ENCODE data around the gene FERMT3. TPM values are rescaled to one million over a fixed set of nuclear protein-coding genes. Genes with fewer than 3 reads are reported as not detected.

FERMT3 gene
- total and polyA plus RNA-seq, 2 donors (not counting 3 experiments of a cell fraction or from before 2014, with no cell fraction given), result 64.4 to 100 TPM

DNA sequence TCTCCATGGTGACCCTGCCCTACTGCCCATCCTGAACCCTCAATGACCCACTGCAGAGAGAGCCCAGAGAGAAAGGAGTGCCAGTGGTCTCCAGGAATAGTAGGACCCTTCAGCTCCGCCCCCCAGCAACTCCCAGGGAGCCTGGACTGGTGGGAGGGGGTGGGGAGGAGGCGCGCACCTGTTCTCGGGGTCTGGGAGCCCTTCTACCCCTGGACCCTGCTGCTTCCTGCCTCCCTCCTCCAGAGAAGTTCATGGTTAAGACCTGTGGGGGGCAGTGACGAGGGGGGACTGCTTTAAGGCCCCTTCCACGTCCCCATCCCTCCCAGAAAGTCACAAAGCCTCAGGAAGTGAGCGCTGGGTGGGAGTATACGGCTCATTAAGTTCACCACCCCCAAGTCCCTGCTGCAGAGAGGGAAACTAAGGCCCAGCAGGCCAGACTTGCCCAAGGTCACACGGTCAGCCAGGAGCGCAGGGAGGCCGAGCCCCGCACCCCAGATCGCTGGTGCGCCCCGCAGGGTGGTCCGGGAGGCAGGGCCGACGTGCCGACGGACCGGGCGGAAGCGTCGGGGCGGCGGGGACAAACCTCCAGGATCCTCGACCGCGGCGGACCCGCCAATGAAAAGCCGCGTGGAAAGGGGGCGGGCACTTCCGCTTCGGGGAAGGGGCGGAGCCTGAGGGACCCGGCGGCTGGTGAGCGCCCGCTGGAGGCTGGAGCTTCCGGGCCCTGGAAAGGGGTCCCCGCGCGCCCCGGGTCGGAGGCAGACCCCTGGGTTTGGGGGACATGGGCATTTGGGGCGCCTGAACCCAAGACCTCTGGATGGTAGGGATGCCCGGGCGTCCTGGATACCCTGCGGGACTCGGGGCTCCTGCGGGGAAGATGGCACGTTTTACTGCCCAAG is 19.3 kb downstream of the FERMT3 start, which contains the start of the genes NUDT22 and TRPT1:
NUDT22 (plus strand) TSS at position 667 of the 899 bp plus-strand sequence. CDS start 379 bp downstream, outside the sequence.
TRPT1 (minus strand) TSS at position 579 of the 899 bp plus-strand sequence; CDS start at position 253, 326 bp downstream.
- Histone ChIP-seq H2AFZ (ENCODE audit: low read depth, low read length) (peak within 1 kb of the TSS; percentile 52), H3K27me3 (ENCODE audit: control insufficient read depth in 2 of 2, insufficient read depth in 2 of 2, low read length in 2 of 2) (no peaks in the 10 kb centered on the region), H3K4me1 (ENCODE audit: control insufficient read depth, extremely low read depth, insufficient read depth, low read length) (peaks cover 13% of the 10 kb centered on the region), H3K27ac (ENCODE audit: insufficient read depth, low read depth, low read length) (peak within 1 kb of the TSS; percentile 55), H3K9me1 (replicated peaks; ENCODE audit: control insufficient read depth, extremely low read depth, insufficient read depth, low read length) (no peaks in the 10 kb centered on the region), H3K9ac (replicated peaks; ENCODE audit: extremely low read depth, insufficient read depth, low read length) (peak within 1 kb of the TSS; percentile 56), H3K4me2 (ENCODE audit: insufficient read depth, low read length) (peak within 1 kb of the TSS; percentile 73), H4K20me1 (replicated peaks; ENCODE audit: control insufficient read depth, extremely low read depth, insufficient read depth, low read length) (no peaks in the 10 kb centered on the region), H3K36me3 (ENCODE audit: control insufficient read depth in 2 of 2, extremely low read depth in 1 of 2, insufficient read depth in 2 of 2, low read length in 2 of 2) (peaks cover 0 to 4% of the 10 kb centered on the region in 2 experiments), H3K9me3 (replicated peaks; ENCODE audit: control insufficient read depth, insufficient read depth, low read length) (no peaks in the 10 kb centered on the region), H3K4me3 (replicated peaks in 1 of 3; ENCODE audit: insufficient read depth in 1 of 3, low read depth in 1 of 3, low read length in 3 of 3) (peak within 1 kb of the TSS; percentile 62 to 70 (median 66)), H3K79me2 (ENCODE audit: control insufficient read depth, insufficient read depth, low read length) (peaks cover 8% of the 10 kb centered on the region)
- dilution Hi-C loops (cut with MboI; ENCODE audit: extremely low pct_ligation_motif_present, low sequenced_read_pairs), result no loop called here
- DNase-seq (ENCODE audit: low read depth, low spot score), result peak; percentile 83
- intact Hi-C loops (cut with micrococcal nuclease), result loop anchor here (1.0 kb wide), 3 partner anchors 15 to 45 kb away; partner anchors contain the start of gene FKBP2
- CTCF ChIA-PET, result interaction anchor here (1.5 to 3.2 kb wide), 7 partner anchors 11 to 129 kb away, joined by 3 to 35 read pairs (median 6); partner anchors contain the start of genes CATSPERZ, ESRRA and FERMT3
- FAIRE-seq, result peak; percentile 95
- POLR2A ChIA-PET, result interaction anchor here (0.9 to 1.2 kb wide), 5 partner anchors 11 to 92 kb away, joined by 3 to 12 read pairs (median 4); partner anchors contain the start of genes FKBP2 and PRDX5
- TF ChIP-seq JUN (IDR thresholded peaks at IDR 0.05; ENCODE audit: borderline replicate concordance, insufficient read depth, insufficient read length, low read depth) (no peak), POLR2A (IDR thresholded peaks at IDR 0.05; ENCODE audit: low read depth, low read length) (peak; percentile 90), FOS (IDR thresholded peaks at IDR 0.05; ENCODE audit: borderline replicate concordance, insufficient read depth, low read length) (no peak), POLR2AphosphoS5 (IDR thresholded peaks at IDR 0.05; ENCODE audit: insufficient read depth, low read depth, low read length) (peak; percentile 87), GATA2 (IDR thresholded peaks at IDR 0.05; ENCODE audit: insufficient read depth, insufficient read length, low read depth, low read length) (no peak), MAX (IDR thresholded peaks at IDR 0.05; ENCODE audit: insufficient read depth, insufficient read length) (no peak)
- TF ChIP-seq, protein P1, sequence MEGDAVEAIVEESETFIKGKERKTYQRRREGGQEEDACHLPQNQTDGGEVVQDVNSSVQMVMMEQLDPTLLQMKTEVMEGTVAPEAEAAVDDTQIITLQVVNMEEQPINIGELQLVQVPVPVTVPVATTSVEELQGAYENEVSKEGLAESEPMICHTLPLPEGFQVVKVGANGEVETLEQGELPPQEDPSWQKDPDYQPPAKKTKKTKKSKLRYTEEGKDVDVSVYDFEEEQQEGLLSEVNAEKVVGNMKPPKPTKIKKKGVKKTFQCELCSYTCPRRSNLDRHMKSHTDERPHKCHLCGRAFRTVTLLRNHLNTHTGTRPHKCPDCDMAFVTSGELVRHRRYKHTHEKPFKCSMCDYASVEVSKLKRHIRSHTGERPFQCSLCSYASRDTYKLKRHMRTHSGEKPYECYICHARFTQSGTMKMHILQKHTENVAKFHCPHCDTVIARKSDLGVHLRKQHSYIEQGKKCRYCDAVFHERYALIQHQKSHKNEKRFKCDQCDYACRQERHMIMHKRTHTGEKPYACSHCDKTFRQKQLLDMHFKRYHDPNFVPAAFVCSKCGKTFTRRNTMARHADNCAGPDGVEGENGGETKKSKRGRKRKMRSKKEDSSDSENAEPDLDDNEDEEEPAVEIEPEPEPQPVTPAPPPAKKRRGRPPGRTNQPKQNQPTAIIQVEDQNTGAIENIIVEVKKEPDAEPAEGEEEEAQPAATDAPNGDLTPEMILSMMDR (IDR thresholded peaks at IDR 0.05; ENCODE audit: extremely low read depth in 1 of 2, insufficient read depth in 1 of 2, low read depth in 1 of 2, low read length in 2 of 2), result peak; percentile 3 to 13
- BruUV-seq (replicated peaks), result TSS peak; percentile 29

Data from endothelial cell of umbilical vein (primary cell).